Endodermal cell (in vitro differentiated cells): ENCODE results near the gene ERGIC1. TPM values are rescaled to one million over a fixed set of nuclear protein-coding genes. Genes with fewer than 3 reads are reported as not detected.
"Not testable (repeated sequence)": the region's sequence is repeated elsewhere in the genome, so short reads cannot be mapped to it uniquely, and the experiment has no call there.

ENCODE experiments used
- DNase-seq: peaks from one replicate; pipeline ENCODE4 v3.0.0-alpha.2; 2017
- H3K27ac ChIP-seq: 2 replicates; pipeline ENCODE4 v1.5.1; 2013; ENCODE audit warnings: mild to moderate bottlenecking, low read depth, low read length, moderate library complexity
- H3K27me3 ChIP-seq: 2 replicates; pipeline ENCODE4 v1.6.1; 2013; ENCODE audit warnings: mild to moderate bottlenecking, low read length, moderate library complexity; ENCODE audit not compliant: insufficient read depth, control insufficient read depth, poor library complexity, severe bottlenecking
- H3K36me3 ChIP-seq: 2 replicates; pipeline ENCODE4 v1.7.0; 2013; ENCODE audit warnings: mild to moderate bottlenecking, low read length, moderate library complexity; ENCODE audit not compliant: control insufficient read depth, insufficient read depth
- H3K4me1 ChIP-seq: one replicate; pipeline ENCODE4 v1.7.0; 2013; ENCODE audit warnings: low read length; ENCODE audit not compliant: control insufficient read depth, insufficient read depth
- H3K4me3 ChIP-seq: 2 replicates; pipeline ENCODE4 v1.5.1; 2013; ENCODE audit warnings: mild to moderate bottlenecking, low read length, moderate library complexity
- H3K9ac ChIP-seq: 2 replicates; pipeline ENCODE4 v1.6.1; 2013; ENCODE audit warnings: mild to moderate bottlenecking, low read length, moderate library complexity; ENCODE audit not compliant: poor library complexity, severe bottlenecking; ENCODE audit errors: extremely low read depth
- H3K9me3 ChIP-seq: 2 replicates; pipeline ENCODE4 v1.6.1; 2013; ENCODE audit warnings: mild to moderate bottlenecking, low read length, moderate library complexity; ENCODE audit not compliant: control insufficient read depth
- H3K27ac Mint-ChIP-seq: 2 replicates; pipeline ENCODE4 v1.8.0; 2020; ENCODE audit warnings: mixed read lengths
- H3K27me3 Mint-ChIP-seq: 2 replicates; pipeline ENCODE4 v1.8.0; 2021; ENCODE audit warnings: mild to moderate bottlenecking, mixed read lengths; ENCODE audit not compliant: insufficient read depth
- H3K36me3 Mint-ChIP-seq: 2 replicates; pipeline ENCODE4 v1.8.0; 2020; ENCODE audit warnings: low read depth, mixed read lengths
- H3K4me1 Mint-ChIP-seq: 2 replicates; pipeline ENCODE4 v1.8.0; 2020; ENCODE audit warnings: mixed read lengths
- H3K4me3 Mint-ChIP-seq: 2 replicates; pipeline ENCODE4 v1.8.0; 2020; ENCODE audit warnings: mild to moderate bottlenecking, moderate library complexity, mixed read lengths
- H3K9me3 Mint-ChIP-seq: 2 replicates; pipeline ENCODE4 v1.8.0; 2020; ENCODE audit warnings: mild to moderate bottlenecking, mixed read lengths
- CTCF ChIP-seq: fragments of 200-600 bp; sonication (generic); conservative IDR thresholded peaks from 2 replicates; pipeline ENCODE4 v1.5.0; 2021; ENCODE audit warnings: antibody characterized with exemption, mild to moderate bottlenecking
- WGBS, 2 experiments: methylation state at CpG; one replicate each; pipeline versions ENCODE4 v1.1.5 to v1.1.7; 2013; ENCODE audit warnings: missing lambda C conversion rate in 2 of 2, mixed read lengths in 1 of 2; ENCODE audit not compliant: insufficient coverage in 1 of 2, insufficient read length in 1 of 2; 5-methylcytosine and 5-hydroxymethylcytosine counted together
- total RNA-seq, 2 donors: library from RNA; stranded (reverse); fragmentation: NEBNext Ultra II Directional in 1 of 2; extraction: Animal tissue kit (Norgen Biotek cat#: 25700) in 1 of 2; gene quantifications; 2 replicates in 1 of 2; 3 replicates in 1 of 2; pipeline ENCODE4 v1.2.1, GENCODE V29; 2021

The ERGIC1 gene
- total RNA-seq, 2 donors from 2014 or later, result 81.9 to 94.8 TPM

- H3K36me3 Mint-ChIP-seq, result peaks cover 18% of the 10 kb centered on the region
- no peak for DNase-seq
- Histone ChIP-seq H3K4me3 (no peak overlapping the region), H3K9me3 (no peaks in the 10 kb centered on the region), H3K27ac (no peak overlapping the region), H3K9ac (no peak overlapping the region), H3K27me3 (no peaks in the 10 kb centered on the region), H3K4me1 (peaks cover 15% of the 10 kb centered on the region), H3K36me3 (peaks cover 23% of the 10 kb centered on the region)
- H3K4me1 Mint-ChIP-seq, result peaks cover 33% of the 10 kb centered on the region
- H3K27me3 Mint-ChIP-seq, result no peaks in the 10 kb centered on the region
- H3K27ac Mint-ChIP-seq, result no peak overlapping the region
- H3K9me3 Mint-ChIP-seq, result no peaks in the 10 kb centered on the region
- H3K4me3 Mint-ChIP-seq, result no peak overlapping the region
- TF ChIP-seq CTCF, result no peak
- WGBS, 2 experiments, result 89 to 96% methylated on average over 4 of the region's 4 CpGs
Observed at GRCh38 chr5:172846677-172847076, 12.6 kb downstream of the ERGIC1 start.

GRCh38 chr5:172847584-172847983 lies 13.5 kb downstream of the ERGIC1 start:
- H3K9me3 ChIP-seq, H3K27me3 Mint-ChIP-seq, H3K9ac ChIP-seq, H3K4me3 ChIP-seq, H3K27me3 ChIP-seq, H3K27ac ChIP-seq, H3K4me3 Mint-ChIP-seq, DNase-seq, H3K9me3 Mint-ChIP-seq, H3K27ac Mint-ChIP-seq: not testable (repeated sequence)
- H3K36me3 Mint-ChIP-seq, result peaks cover 11% of the 10 kb centered on the region
- 89 to 90% methylated on average over 10 to 13 of the region's 13 CpGs for WGBS, 2 experiments
- peaks cover 33% of the 10 kb centered on the region for H3K4me1 Mint-ChIP-seq
- peaks cover 15% of the 10 kb centered on the region for H3K4me1 ChIP-seq
- H3K36me3 ChIP-seq, result peaks cover 23% of the 10 kb centered on the region

GRCh38 chr5:172848419-172848818 lies 14.4 kb downstream of the ERGIC1 start:
- Histone ChIP-seq H3K9me3 (no peaks in the 10 kb centered on the region), H3K9ac (no peak overlapping the region), H3K27ac (no peak overlapping the region), H3K27me3 (no peaks in the 10 kb centered on the region), H3K4me1 (peaks cover 15% of the 10 kb centered on the region), H3K36me3 (peaks cover 23% of the 10 kb centered on the region), H3K4me3 (no peak overlapping the region)
- Mint-ChIP-seq H3K36me3 (peaks cover 7% of the 10 kb centered on the region), H3K4me1 (peaks cover 33% of the 10 kb centered on the region), H3K4me3 (no peak overlapping the region), H3K9me3 (no peaks in the 10 kb centered on the region), H3K27me3 (no peaks in the 10 kb centered on the region), H3K27ac (no peak overlapping the region)
- no peak for DNase-seq
- WGBS, 2 experiments, result 95 to 96% methylated on average over 3 of the region's 3 CpGs
- TF ChIP-seq CTCF, result no peak
